Heart left ventricle (tissue), 13 donors: ENCODE data around the gene SEMA4F.

Experiments
- POLR2A ChIP-seq, 2 donors: fragments of 450-650 bp; IDR thresholded peaks; one replicate each; pipeline ENCODE4 v1.6.1; 2017; ENCODE audit warnings: antibody characterized with exemption in 2 of 2, mild to moderate bottlenecking in 2 of 2, moderate library complexity in 2 of 2
- TF ChIP-seq, protein P1 (sequence below), 12 donors: fragments of 200-600 bp; sonication (generic) in 4 of 12; IDR thresholded peaks; one replicate each; pipeline versions ENCODE4 v1.5.0 to v1.8.0; 2018 to 2022; ENCODE audit warnings: antibody characterized with exemption in 12 of 12, mild to moderate bottlenecking in 5 of 12
- donor health status: ischemic (EF 13 %, LVEDD 7.1; RV severe dilation, severe dysfunction).
- donor health status: DM: no; HTN: yes; CAD: no.
- donor health status: DM: no; HTN: no; CAD: no.
- donor health status: ischemic (EF 25% LVEDD 6.9; RV normal size, moderate dysfunction).
- donor health status: ischemic (EF 25% LVEDD 5.7; RV mildly dilated, moderate dysfunction).
- donor health status: ischemic (EF 35%, LVEDD 5.7; RV mildly dilated, moderate dysfunction).
- donor health status: nonischemic (EF 11% LVEDD 7.7; RV severe dilation, severe dysfunction).
- donor health status: DM: yes; HTN: yes; CAD: no.
- donor health status: PGD.
- donor health status: ischemic (EF 29% LVEDD 5.4; RV normal size, mild dysfunction).
- donor health status: nonischemic (EF 23%, LVEDD 6.1; RV moderate dilation, normal function).

DNA sequence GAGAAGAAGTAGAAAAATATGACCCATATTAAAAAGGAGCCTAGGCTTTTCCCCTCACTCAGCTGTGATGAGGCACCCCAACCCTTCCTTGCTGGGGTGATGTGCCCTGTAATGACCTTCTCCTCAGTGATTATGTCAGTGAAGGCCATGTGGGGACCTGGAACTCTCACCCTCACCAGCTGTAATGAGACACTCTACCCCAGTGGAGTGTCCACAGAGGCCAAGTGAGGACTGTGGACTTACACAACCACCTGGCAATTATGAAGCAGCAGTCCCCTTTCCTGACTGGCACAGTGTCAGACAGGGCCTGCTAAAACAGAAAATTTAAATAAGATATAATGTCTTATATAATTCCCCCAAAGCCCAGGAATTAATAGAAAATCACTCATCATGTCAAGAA lies 54.2 kb downstream of the SEMA4F start:
- TF ChIP-seq, protein P1, sequence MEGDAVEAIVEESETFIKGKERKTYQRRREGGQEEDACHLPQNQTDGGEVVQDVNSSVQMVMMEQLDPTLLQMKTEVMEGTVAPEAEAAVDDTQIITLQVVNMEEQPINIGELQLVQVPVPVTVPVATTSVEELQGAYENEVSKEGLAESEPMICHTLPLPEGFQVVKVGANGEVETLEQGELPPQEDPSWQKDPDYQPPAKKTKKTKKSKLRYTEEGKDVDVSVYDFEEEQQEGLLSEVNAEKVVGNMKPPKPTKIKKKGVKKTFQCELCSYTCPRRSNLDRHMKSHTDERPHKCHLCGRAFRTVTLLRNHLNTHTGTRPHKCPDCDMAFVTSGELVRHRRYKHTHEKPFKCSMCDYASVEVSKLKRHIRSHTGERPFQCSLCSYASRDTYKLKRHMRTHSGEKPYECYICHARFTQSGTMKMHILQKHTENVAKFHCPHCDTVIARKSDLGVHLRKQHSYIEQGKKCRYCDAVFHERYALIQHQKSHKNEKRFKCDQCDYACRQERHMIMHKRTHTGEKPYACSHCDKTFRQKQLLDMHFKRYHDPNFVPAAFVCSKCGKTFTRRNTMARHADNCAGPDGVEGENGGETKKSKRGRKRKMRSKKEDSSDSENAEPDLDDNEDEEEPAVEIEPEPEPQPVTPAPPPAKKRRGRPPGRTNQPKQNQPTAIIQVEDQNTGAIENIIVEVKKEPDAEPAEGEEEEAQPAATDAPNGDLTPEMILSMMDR (IDR thresholded peaks at IDR 0.05): no peak
- TF ChIP-seq POLR2A (IDR thresholded peaks at IDR 0.05): no peak
